Measurements from ENCODE around the gene BDKRB1. TPM values are rescaled to one million over a fixed set of nuclear protein-coding genes. Genes with fewer than 3 reads are reported as not detected.

BDKRB1 gene
- total RNA-seq, 4 donors from 2014 or later, result 0.78 to 1.0 (median 0.94) TPM; not detected in 1

- Histone ChIP-seq H3K4me1 (peaks cover 0 to 11% of the 10 kb centered on the region in 2 donors), H3K36me3 (no peaks in the 10 kb centered on the region), H3K4me3 (replicated peaks in 1 of 3) (no peak overlapping the region), H3K27me3 (no peaks in the 10 kb centered on the region), H3K9me3 (no peaks in the 10 kb centered on the region), H3K27ac (no peak overlapping the region)
- intact Hi-C loops (cut with DNase I), result no loop called here
- no peak for TF ChIP-seq CTCF (IDR thresholded peaks at IDR 0.05)
- no peak for TF ChIP-seq POLR2A (IDR thresholded peaks at IDR 0.05)
- whole genome bisulfite sequencing, 2 donors, result 84% methylated on average over 8 of the region's 8 CpGs
- no peak for DNase-seq
These were observed 14.8 kb downstream of the BDKRB1 start for GRCh38 chr14:96270565-96271420.

GRCh38 chr14:96271421-96271762 lies 15.4 kb downstream of the BDKRB1 start:
- TF ChIP-seq CTCF (IDR thresholded peaks at IDR 0.05) (no peak), POLR2A (IDR thresholded peaks at IDR 0.05) (no peak)
- no peaks in the 10 kb centered on the region for H3K36me3 ChIP-seq
- DNase-seq, result no peak
- H3K27me3 ChIP-seq, result no peaks in the 10 kb centered on the region
- intact Hi-C loops (cut with DNase I), result no loop called here
- no peak overlapping the region for H3K27ac ChIP-seq
- peaks cover 0 to 11% of the 10 kb centered on the region in 2 donors for H3K4me1 ChIP-seq
- 95 to 100% methylated on average over 1 of the region's 1 CpG for WGBS, 2 donors
- H3K9me3 ChIP-seq, result no peaks in the 10 kb centered on the region
- H3K4me3 ChIP-seq (replicated peaks in 1 of 3), result no peak overlapping the region

- Histone ChIP-seq H3K27ac (no peak overlapping the region), H3K4me3 (replicated peaks in 1 of 3) (no peak overlapping the region), H3K9me3 (no peaks in the 10 kb centered on the region), H3K36me3 (no peaks in the 10 kb centered on the region), H3K27me3 (no peaks in the 10 kb centered on the region), H3K4me1 (peaks cover 0 to 7% of the 10 kb centered on the region in 2 donors)
- WGBS, 2 donors, result 49 to 53% methylated on average over 3 of the region's 3 CpGs
- intact Hi-C loops (cut with DNase I), result no loop called here
- DNase-seq, result no peak
- no peak for TF ChIP-seq CTCF (IDR thresholded peaks at IDR 0.05)
- no peak for TF ChIP-seq POLR2A (IDR thresholded peaks at IDR 0.05)
These were observed 16.9 kb downstream of the BDKRB1 start for GRCh38 chr14:96272777-96273473.

GRCh38 chr14:96273629-96274028 lies 17.6 kb downstream of the BDKRB1 start:
- Histone ChIP-seq H3K27ac (no peak overlapping the region), H3K4me3 (replicated peaks in 1 of 3) (no peak overlapping the region), H3K4me1 (peaks cover 0 to 7% of the 10 kb centered on the region in 2 donors), H3K36me3 (no peaks in the 10 kb centered on the region), H3K9me3 (no peaks in the 10 kb centered on the region), H3K27me3 (no peaks in the 10 kb centered on the region)
- DNase-seq, result no peak
- TF ChIP-seq CTCF (IDR thresholded peaks at IDR 0.05) (no peak), POLR2A (IDR thresholded peaks at IDR 0.05) (no peak)
- WGBS, 2 donors, result 92 to 95% methylated on average over 5 of the region's 5 CpGs
- intact Hi-C loops (cut with DNase I), result loop anchor here (2.0 kb wide), 1 partner anchor 175 kb away; no protein-coding TSS in a partner anchor

- Histone ChIP-seq H3K9me3 (no peaks in the 10 kb centered on the region), H3K27me3 (no peaks in the 10 kb centered on the region), H3K4me3 (replicated peaks in 1 of 3) (no peak overlapping the region), H3K4me1 (peaks cover 0 to 7% of the 10 kb centered on the region in 2 donors), H3K36me3 (no peaks in the 10 kb centered on the region), H3K27ac (no peak overlapping the region)
- 90 to 92% methylated on average over 5 of the region's 5 CpGs for WGBS, 2 donors
- no peak for DNase-seq
- intact Hi-C loops (cut with DNase I), result loop anchor here (2.0 kb wide), 1 partner anchor 175 kb away; no protein-coding TSS in a partner anchor
- no peak for TF ChIP-seq POLR2A (IDR thresholded peaks at IDR 0.05)
- TF ChIP-seq CTCF (IDR thresholded peaks at IDR 0.05), result no peak
These were observed 18.1 kb downstream of the BDKRB1 start for GRCh38 chr14:96274122-96274521.

Data from thyroid gland (tissue), 4 donors.